GM19463 (cell line): ENCODE measurements around the gene PDIA2.
"Not testable (repeated sequence)": the region's sequence is repeated elsewhere in the genome, so short reads cannot be mapped to it uniquely, and the experiment has no call there.

Experiments used
- ATAC-seq: cut with Tn5 transposase; IDR thresholded peaks from one replicate; pipeline ENCODE4 v1.9.1; 2021; ENCODE audit warnings: mild to moderate bottlenecking, moderate library complexity; ENCODE audit not compliant: unreplicated experiment

Gene PDIA2

GRCh38 chr16:263944-264343 lies 19.0 kb upstream of the PDIA2 start:
- no peak for ATAC-seq

GRCh38 chr16:264440-264951 lies 18.5 kb upstream of the PDIA2 start:
- no peak for ATAC-seq

GRCh38 chr16:265002-265529 lies 17.9 kb upstream of the PDIA2 start:
- ATAC-seq, result no peak

- ATAC-seq, result no peak
These were observed 17.3 kb upstream of the PDIA2 start for GRCh38 chr16:265711-266110.

- ATAC-seq, result no peak
These were observed 16.5 kb upstream of the PDIA2 start for GRCh38 chr16:266258-267164.

- not testable (repeated sequence) for ATAC-seq
These were observed 15.4 kb upstream of the PDIA2 start for GRCh38 chr16:267562-267961.

- no peak for ATAC-seq
These were observed 14.6 kb upstream of the PDIA2 start for GRCh38 chr16:268141-269053.

- no peak for ATAC-seq
These were observed 13.7 kb upstream of the PDIA2 start for GRCh38 chr16:269061-269796.

GRCh38 chr16:270381-271255 lies 12.3 kb upstream of the PDIA2 start:
- no peak for ATAC-seq

GRCh38 chr16:272633-273546 lies 10.1 kb upstream of the PDIA2 start:
- no peak for ATAC-seq

GRCh38 chr16:273547-274421 lies 9.2 kb upstream of the PDIA2 start:
- ATAC-seq, result no peak

GRCh38 chr16:275041-275641 lies 7.8 kb upstream of the PDIA2 start:
- ATAC-seq, result no peak

- ATAC-seq, result no peak
These were observed 7.2 kb upstream of the PDIA2 start, which contains the start of gene RGS11 for GRCh38 chr16:275786-276232. Gene RGS11 (minus strand): TSS chr16:275944. CDS start chr16:275911, 33 bp downstream.

- no peak for ATAC-seq
These were observed 6.4 kb upstream of the PDIA2 start for GRCh38 chr16:276426-277077.

- ATAC-seq, result no peak
These were observed 4.0 kb upstream of the PDIA2 start for GRCh38 chr16:278863-279366.

- no peak for ATAC-seq
These were observed 3.4 kb upstream of the PDIA2 start for GRCh38 chr16:279531-279930.
